HG03442 (cell line): ENCODE data around the gene F10.

Experiments
- ATAC-seq: cut with Tn5 transposase; IDR thresholded peaks from one replicate; pipeline ENCODE4 v1.9.1; 2021; ENCODE audit warnings: mild to moderate bottlenecking, moderate library complexity; ENCODE audit not compliant: unreplicated experiment

Gene F10

GRCh38 chr13:113129921-113130750, 7.5 kb downstream of the F10 start:
- ATAC-seq = no peak

- ATAC-seq = no peak
Measured at GRCh38 chr13:113135281-113135760, 12.7 kb downstream of the F10 start.

- ATAC-seq = no peak
Measured at GRCh38 chr13:113137691-113138298, 15.2 kb downstream of the F10 start.

GRCh38 chr13:113138792-113139551, 16.4 kb downstream of the F10 start:
- ATAC-seq = no peak

DNA sequence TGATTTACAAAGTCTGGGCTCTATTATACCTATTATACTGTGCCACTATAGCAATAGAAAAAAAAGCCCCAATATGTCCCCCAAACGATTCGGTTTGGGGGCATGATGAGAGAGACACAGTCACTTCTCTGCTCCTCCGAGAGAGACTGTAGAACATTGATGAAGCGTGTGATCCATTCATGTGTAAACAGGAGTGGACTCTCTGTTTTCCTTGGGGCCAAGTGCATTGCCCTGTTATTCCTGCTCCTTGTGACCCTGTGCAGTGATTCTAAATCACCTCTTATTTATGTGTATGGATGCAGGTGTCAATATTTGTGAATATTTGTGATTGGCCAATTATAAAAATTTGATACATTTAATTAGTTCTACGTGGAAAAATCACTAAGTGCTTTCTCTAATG, 17.0 kb downstream of the F10 start:
- no peak for ATAC-seq

- ATAC-seq = no peak
Measured at GRCh38 chr13:113140677-113141600, 18.3 kb downstream of the F10 start.

DNA sequence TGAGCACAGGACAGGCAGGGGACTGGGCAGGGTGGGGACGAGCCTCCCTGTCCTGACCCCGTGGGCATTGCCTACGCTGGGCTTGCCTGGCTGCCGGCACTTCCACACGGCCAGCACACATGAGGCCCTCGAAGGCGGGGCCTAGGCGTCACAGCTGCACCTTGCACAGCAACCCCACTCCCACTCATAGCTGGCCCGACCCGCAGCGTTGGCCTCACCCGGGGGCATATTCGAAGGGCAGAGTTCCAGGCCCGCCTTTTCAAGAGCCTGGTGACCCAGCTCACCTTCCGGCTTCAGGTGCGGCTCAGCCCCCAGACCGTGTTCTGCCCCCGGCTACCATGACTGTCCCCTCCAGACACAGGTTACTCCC, 19.0 kb downstream of the F10 start:
- no peak for ATAC-seq

DNA sequence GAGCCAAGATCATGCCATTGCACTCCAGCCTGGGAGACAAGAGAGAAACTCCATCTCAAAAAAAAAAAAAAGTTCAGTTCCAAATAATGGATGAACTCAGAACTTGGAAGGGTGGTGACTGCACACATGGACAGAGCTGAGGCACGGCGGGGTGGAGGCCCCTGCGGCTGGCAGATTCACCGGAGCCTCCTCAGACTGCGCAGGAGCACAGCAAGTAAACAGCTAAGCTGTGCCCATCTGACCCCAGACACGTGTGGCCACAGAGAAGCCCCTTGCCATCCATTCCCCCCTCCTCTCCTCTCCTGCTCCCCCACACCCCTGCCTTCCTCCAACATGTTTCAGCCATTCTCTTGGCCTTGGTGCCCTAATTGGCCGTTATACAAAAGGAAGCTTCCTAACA, 20.3 kb downstream of the F10 start:
- ATAC-seq = no peak

GRCh38 chr13:113143466-113144254, 21.1 kb downstream of the F10 start:
- ATAC-seq = no peak

DNA sequence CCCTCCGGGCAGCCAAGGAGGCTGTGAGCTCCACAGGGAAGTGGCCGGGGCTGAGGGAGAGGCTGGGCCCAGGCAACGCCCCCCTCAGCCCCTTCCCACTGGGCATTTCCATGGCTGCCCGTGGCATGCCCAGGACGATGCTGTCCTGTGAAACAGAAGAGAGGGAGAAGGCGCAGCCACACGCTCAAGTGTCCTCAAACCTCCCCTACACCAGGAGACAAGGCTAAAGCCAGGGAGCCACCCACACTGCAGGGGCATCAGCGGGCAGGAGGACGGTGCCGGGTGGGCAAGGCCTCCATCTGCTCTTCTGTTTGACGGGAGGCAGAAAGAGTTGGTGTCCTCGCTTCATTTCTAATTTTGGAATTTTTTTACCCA, 21.6 kb downstream of the F10 start:
- ATAC-seq = no peak

DNA sequence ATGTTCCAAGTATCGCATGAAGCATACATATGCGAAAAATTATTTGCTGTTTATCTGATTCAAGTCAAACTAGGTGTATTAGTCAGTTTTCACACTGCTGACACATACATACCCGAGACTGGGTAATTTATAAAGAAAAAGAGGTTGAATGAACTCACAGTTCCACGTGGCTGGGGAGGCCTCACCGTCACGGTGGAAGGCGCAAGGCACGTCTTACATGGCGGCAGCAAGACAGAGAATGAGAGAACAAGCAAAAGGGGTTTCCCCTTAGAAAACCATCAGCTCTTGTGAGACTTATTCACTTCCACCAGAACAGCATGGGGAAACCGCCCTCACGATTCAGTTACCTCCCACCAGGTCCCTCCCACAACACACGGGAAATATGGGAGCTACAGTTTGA, 22.9 kb downstream of the F10 start:
- ATAC-seq = no peak

- no peak for ATAC-seq
Measured at GRCh38 chr13:113145911-113146598, 23.5 kb downstream of the F10 start.

GRCh38 chr13:113146750-113147149, 24.2 kb downstream of the F10 start:
- no peak for ATAC-seq

DNA sequence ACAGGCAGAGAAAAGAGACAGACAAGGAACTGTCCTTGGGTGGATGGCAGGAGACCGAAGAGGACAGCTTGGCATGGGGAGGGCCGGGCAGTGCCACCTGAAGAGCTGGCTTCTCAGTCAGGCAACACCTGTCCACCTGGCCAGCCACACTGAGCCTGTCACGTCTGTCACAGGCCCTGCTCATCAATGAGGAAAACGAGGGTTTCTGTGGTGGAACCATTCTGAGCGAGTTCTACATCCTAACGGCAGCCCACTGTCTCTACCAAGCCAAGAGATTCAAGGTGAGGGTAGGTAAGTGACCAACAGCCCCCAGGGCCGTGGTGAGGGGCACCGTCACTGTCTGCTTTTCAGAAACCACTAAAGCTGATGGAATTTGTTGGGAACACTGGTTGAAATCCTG, 24.6 kb downstream of the F10 start:
- no peak for ATAC-seq

DNA sequence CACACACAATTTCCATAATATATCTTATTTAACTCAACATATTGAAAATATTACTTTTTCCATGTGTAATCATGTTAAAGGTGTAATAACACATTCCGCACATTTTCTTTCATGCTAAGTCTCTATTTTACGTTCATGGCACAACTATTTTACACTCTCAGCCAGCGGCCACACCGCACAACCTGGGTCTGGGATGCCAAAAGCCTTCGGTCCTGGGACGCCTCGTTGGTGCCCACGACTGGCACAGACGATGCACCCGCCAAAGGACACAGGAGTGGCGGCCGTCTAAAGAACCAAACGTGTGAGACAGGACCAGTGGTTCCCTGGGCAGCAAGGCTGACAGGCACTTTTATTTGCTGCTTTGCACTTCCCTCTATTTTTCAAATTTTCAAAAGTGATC, 25.8 kb downstream of the F10 start:
- no peak for ATAC-seq

DNA sequence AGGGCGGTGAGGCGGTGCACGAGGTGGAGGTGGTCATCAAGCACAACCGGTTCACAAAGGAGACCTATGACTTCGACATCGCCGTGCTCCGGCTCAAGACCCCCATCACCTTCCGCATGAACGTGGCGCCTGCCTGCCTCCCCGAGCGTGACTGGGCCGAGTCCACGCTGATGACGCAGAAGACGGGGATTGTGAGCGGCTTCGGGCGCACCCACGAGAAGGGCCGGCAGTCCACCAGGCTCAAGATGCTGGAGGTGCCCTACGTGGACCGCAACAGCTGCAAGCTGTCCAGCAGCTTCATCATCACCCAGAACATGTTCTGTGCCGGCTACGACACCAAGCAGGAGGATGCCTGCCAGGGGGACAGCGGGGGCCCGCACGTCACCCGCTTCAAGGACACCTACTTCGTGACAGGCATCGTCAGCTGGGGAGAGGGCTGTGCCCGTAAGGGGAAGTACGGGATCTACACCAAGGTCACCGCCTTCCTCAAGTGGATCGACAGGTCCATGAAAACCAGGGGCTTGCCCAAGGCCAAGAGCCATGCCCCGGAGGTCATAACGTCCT, 26.4 kb downstream of the F10 start:
- no peak for ATAC-seq

- ATAC-seq = no peak
Measured at GRCh38 chr13:113149711-113150549, 27.3 kb downstream of the F10 start.
